Fibroblast of lung (primary cell): Measurements from ENCODE around the gene KDM5B. TPM values are rescaled to one million over a fixed set of nuclear protein-coding genes. Genes with fewer than 3 reads are reported as not detected.

Source experiments
- DNase-seq, 2 donors: peaks; one replicate each; pipeline versions ENCODE4 v3.0.0 to v3.0.0-alpha.2; 2010; ENCODE audit warnings: low read depth in 2 of 2
- H2AFZ ChIP-seq: 2 replicates; pipeline ENCODE4 v1.5.1; 2012; ENCODE audit warnings: low read length, control low read depth, inconsistent platforms
- H3K27ac ChIP-seq: 2 replicates; pipeline ENCODE4 v1.5.1; 2011; ENCODE audit warnings: low read length, control low read depth; ENCODE audit not compliant: insufficient read depth
- H3K27me3 ChIP-seq: 2 replicates; pipeline ENCODE4 v1.5.1; 2011; ENCODE audit warnings: mild to moderate bottlenecking, low read length; ENCODE audit not compliant: control insufficient read depth, insufficient read depth
- H3K36me3 ChIP-seq: 2 replicates; pipeline ENCODE4 v1.5.1; 2011; ENCODE audit warnings: low read length; ENCODE audit not compliant: control insufficient read depth, insufficient read depth
- H3K4me1 ChIP-seq: 2 replicates; pipeline ENCODE4 v1.5.1; 2011; ENCODE audit warnings: low read length; ENCODE audit not compliant: control insufficient read depth, insufficient read depth; ENCODE audit errors: extremely low read depth
- H3K4me2 ChIP-seq: 2 replicates; pipeline ENCODE4 v1.5.1; 2011; ENCODE audit warnings: low read length, control low read depth; ENCODE audit not compliant: insufficient read depth; ENCODE audit errors: extremely low read depth
- H3K4me3 ChIP-seq, 4 experiments: fragments of 200-600 bp in 1 of 4; sonication (generic) in 1 of 4; replicated peaks in 1 of 4; 2 replicates each; pipeline ENCODE4 v1.5.1; 2011 to 2016; ENCODE audit warnings: low read length in 4 of 4, low read depth in 3 of 4, mild to moderate bottlenecking in 3 of 4, control low read depth in 2 of 4, inconsistent platforms in 1 of 4, mixed read lengths in 1 of 4; ENCODE audit not compliant: insufficient read depth in 1 of 4; ENCODE audit errors: control extremely low read depth in 1 of 4
- H3K79me2 ChIP-seq: 2 replicates; pipeline ENCODE4 v1.5.1; 2012; ENCODE audit warnings: mild to moderate bottlenecking, low read length, inconsistent platforms; ENCODE audit not compliant: control insufficient read depth, insufficient read depth
- H3K9ac ChIP-seq: 2 replicates; pipeline ENCODE4 v1.5.1; 2011; ENCODE audit warnings: mild to moderate bottlenecking, low read length, control low read depth; ENCODE audit not compliant: insufficient read depth
- H3K9me3 ChIP-seq: 2 replicates; pipeline ENCODE4 v1.5.1; 2012; ENCODE audit warnings: low read depth, low read length; ENCODE audit not compliant: control insufficient read depth, insufficient read depth
- H4K20me1 ChIP-seq: 2 replicates; pipeline ENCODE4 v1.5.1; 2011; ENCODE audit warnings: low read length; ENCODE audit not compliant: control insufficient read depth, insufficient read depth; ENCODE audit errors: extremely low read depth
- EZH2 ChIP-seq: IDR thresholded peaks from 2 replicates; pipeline ENCODE4 v1.5.1; 2012; ENCODE audit warnings: low read length, control low read depth, mild to moderate bottlenecking; ENCODE audit errors: missing control alignments
- polyA plus RNA-seq, 2 donors: library from polyadenylated mRNA; depleted of rRNA in 1 of 2; stranded (reverse) in 1 of 2; unstranded in 1 of 2; fragments of >200 nt; gene quantifications; 2 replicates each; pipeline ENCODE4 v1.2.1, GENCODE V29; 2011 to 2012; ENCODE audit warnings: missing spikeins in 1 of 2
- total RNA-seq: library from RNA; depleted of rRNA; stranded (reverse); fragments of >200 nt; gene quantifications from 2 replicates; pipeline ENCODE4 v1.2.1, GENCODE V29; 2014
- TF ChIP-seq, protein P1 (sequence below), 2 donors: IDR thresholded peaks in 1 of 2; conservative IDR thresholded peaks in 1 of 2; 1 replicate in 1 of 2; 2 replicates in 1 of 2; pipeline ENCODE4 v1.5.1; 2011 to 2012; ENCODE audit warnings: low read length in 2 of 2, control low read depth in 1 of 2, inconsistent platforms in 1 of 2, low read depth in 1 of 2, mild to moderate bottlenecking in 1 of 2

KDM5B gene
- total and polyA plus RNA-seq, 2 donors (not counting 1 experiment from before 2014, with no cell fraction given): 52.0 to 82.2 TPM

DNA sequence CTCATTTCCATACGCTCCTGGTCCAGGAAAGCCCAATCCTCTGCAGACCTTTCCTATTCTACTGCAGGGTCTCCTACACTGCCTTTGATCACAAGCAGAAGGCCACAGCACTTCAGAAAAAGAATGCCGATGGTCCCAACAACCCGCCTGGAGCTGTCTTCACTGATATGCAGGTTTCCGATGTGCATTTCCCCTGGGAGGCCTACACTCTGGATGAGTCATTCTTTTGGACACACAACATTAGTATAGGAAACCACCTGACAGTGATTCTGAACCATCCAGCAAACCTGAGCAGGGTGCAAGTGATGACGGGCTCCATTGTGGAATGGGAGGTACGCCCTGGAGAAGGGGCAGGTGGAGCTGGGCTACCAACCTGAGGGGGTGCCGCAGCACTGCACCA lies 17.5 kb upstream of the KDM5B start:
- no peaks in the 10 kb centered on the region for H3K9me3 ChIP-seq
- H3K36me3 ChIP-seq: no peaks in the 10 kb centered on the region
- no peak overlapping the region for H3K9ac ChIP-seq
- H2AFZ ChIP-seq: no peak overlapping the region
- H4K20me1 ChIP-seq: no peaks in the 10 kb centered on the region
- no peaks in the 10 kb centered on the region for H3K4me1 ChIP-seq
- no peak overlapping the region for H3K4me3 ChIP-seq
- H3K79me2 ChIP-seq: no peaks in the 10 kb centered on the region
- DNase-seq: no peak
- H3K27ac ChIP-seq: no peak overlapping the region
- TF ChIP-seq, protein P1, sequence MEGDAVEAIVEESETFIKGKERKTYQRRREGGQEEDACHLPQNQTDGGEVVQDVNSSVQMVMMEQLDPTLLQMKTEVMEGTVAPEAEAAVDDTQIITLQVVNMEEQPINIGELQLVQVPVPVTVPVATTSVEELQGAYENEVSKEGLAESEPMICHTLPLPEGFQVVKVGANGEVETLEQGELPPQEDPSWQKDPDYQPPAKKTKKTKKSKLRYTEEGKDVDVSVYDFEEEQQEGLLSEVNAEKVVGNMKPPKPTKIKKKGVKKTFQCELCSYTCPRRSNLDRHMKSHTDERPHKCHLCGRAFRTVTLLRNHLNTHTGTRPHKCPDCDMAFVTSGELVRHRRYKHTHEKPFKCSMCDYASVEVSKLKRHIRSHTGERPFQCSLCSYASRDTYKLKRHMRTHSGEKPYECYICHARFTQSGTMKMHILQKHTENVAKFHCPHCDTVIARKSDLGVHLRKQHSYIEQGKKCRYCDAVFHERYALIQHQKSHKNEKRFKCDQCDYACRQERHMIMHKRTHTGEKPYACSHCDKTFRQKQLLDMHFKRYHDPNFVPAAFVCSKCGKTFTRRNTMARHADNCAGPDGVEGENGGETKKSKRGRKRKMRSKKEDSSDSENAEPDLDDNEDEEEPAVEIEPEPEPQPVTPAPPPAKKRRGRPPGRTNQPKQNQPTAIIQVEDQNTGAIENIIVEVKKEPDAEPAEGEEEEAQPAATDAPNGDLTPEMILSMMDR (conservative IDR thresholded peaks at IDR 0.05 in 1 of 2, IDR thresholded peaks at IDR 0.05 in 1 of 2; ENCODE audit: low read depth in 1 of 2, low read length in 2 of 2): no peak
- TF ChIP-seq EZH2: no peak
- no peak overlapping the region for H3K4me2 ChIP-seq
- peaks cover 6% of the 10 kb centered on the region for H3K27me3 ChIP-seq

DNA sequence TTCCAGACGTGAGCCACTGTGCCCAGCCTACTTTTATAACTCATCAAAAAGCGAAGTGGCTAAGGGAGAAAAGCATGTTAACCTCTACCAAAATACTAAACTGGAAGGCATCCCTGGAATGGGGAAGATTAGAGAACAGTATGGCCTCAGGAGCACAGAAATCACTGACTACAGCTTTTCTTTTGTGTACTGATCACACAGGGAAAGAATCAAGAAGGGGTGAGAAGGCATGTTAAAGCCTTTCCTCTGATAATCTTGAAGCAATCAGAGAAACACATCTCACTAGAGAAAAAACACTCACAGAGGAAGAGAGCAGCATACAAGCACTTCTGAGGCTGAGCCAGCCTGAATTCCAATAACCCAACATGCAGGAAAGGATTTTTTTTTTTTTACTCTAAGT lies 13.2 kb upstream of the KDM5B start:
- H4K20me1 ChIP-seq: no peaks in the 10 kb centered on the region
- H3K27me3 ChIP-seq: peaks cover 16% of the 10 kb centered on the region
- TF ChIP-seq EZH2: no peak
- H3K27ac ChIP-seq: no peak overlapping the region
- no peak overlapping the region for H2AFZ ChIP-seq
- H3K4me1 ChIP-seq: no peaks in the 10 kb centered on the region
- DNase-seq: peak in 1 of 2 donors; percentile 73
- H3K4me2 ChIP-seq: no peak overlapping the region
- H3K4me3 ChIP-seq: no peak overlapping the region
- H3K9ac ChIP-seq: no peak overlapping the region
- no peaks in the 10 kb centered on the region for H3K79me2 ChIP-seq
- no peaks in the 10 kb centered on the region for H3K36me3 ChIP-seq
- H3K9me3 ChIP-seq: no peaks in the 10 kb centered on the region

DNA sequence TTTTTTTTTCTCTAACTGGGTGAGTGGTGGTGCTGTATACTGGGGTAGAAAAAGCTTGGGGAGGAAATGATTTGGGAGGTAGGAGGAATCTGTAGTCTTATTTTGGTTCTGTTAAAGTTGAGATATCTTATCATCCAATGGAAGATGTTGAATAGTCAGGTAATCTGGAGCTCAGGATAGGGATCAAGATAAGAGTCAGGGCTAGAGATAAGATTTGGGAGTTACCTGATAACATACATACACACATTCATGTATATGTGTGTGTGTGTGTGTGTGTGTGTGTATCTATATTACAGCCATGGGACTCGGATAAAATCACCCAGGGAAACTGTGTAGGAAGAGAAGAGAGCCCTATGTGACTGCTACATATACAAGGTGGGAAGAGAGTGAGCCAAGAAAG lies 10.6 kb upstream of the KDM5B start:
- no peak for DNase-seq
- Histone ChIP-seq H4K20me1 (no peaks in the 10 kb centered on the region), H3K4me2 (no peak overlapping the region), H3K4me1 (no peaks in the 10 kb centered on the region), H3K36me3 (no peaks in the 10 kb centered on the region), H3K27ac (no peak overlapping the region), H3K27me3 (peaks cover 13% of the 10 kb centered on the region), H3K4me3 (no peak overlapping the region), H3K79me2 (no peaks in the 10 kb centered on the region), H3K9ac (no peak overlapping the region), H3K9me3 (no peaks in the 10 kb centered on the region), H2AFZ (no peak overlapping the region)
- TF ChIP-seq, protein P1 (conservative IDR thresholded peaks at IDR 0.05 in 1 of 2, IDR thresholded peaks at IDR 0.05 in 1 of 2; ENCODE audit: low read depth in 1 of 2, low read length in 2 of 2): no peak
- TF ChIP-seq EZH2: no peak
